ENCODE data around the gene IL17B. TPM values are rescaled to one million over a fixed set of nuclear protein-coding genes. Genes with fewer than 3 reads are reported as not detected.

The IL17B gene
- total and polyA plus RNA-seq, 2 experiments from 2014 or later, result 0.43 TPM; not detected in 1

DNA sequence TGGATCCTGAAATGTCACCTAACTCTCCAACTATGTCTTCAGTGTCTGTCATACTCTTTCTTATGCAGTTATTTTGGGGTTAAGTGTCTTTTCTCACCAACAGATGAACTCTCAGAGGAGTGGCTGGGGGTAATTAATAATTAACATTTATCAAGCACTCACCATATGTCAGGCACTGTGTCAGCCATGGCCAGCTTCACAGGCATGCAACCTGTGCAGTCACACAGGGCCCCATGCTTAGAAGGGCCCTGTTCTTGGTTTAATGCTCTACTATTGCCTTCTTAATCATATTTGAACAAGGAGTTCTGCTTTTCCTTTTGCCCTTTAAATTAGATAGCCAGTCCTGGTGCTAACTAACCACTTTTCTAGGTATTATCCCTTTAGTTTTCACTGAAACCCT, 37.2 kb downstream of the IL17B start:
- no peaks in the 10 kb centered on the region for H3K27me3 ChIP-seq (replicated peaks; ENCODE audit: insufficient read depth)
- no peak overlapping the region for H3K4me2 ChIP-seq (ENCODE audit: unreplicated experiment)
- H3F3A ChIP-seq (ENCODE audit: insufficient read depth), result peaks cover 11% of the 10 kb centered on the region
- no peak for TF ChIP-seq EZH2phosphoT487 (IDR thresholded peaks at IDR 0.05; ENCODE audit: insufficient read depth, low read depth)
- TF ChIP-seq EZH2 (IDR thresholded peaks at IDR 0.05; ENCODE audit: insufficient read depth, poor library complexity, severe bottlenecking), result no peak
- peaks cover 7% of the 10 kb centered on the region for H3K4me1 ChIP-seq (ENCODE audit: insufficient read depth)
- no peaks in the 10 kb centered on the region for H3K36me3 ChIP-seq (ENCODE audit: low read depth)
- peaks cover 13% of the 10 kb centered on the region for H3K79me2 ChIP-seq (ENCODE audit: insufficient read depth)
- no peaks in the 10 kb centered on the region for H3K9me3 ChIP-seq (ENCODE audit: low read depth)
- no peak overlapping the region for H3K27ac ChIP-seq
- H4K20me1 ChIP-seq (ENCODE audit: insufficient read depth), result no peaks in the 10 kb centered on the region
- in situ Hi-C loops (cut with MboI), result no loop called here
- no peak overlapping the region for H2AFZ ChIP-seq
- no peak for DNase-seq
- H3K9ac ChIP-seq, result no peak overlapping the region
- H3K4me3 ChIP-seq, result no peak overlapping the region
- H3K9me2 ChIP-seq (ENCODE audit: insufficient read depth), result no peaks in the 10 kb centered on the region

DNA sequence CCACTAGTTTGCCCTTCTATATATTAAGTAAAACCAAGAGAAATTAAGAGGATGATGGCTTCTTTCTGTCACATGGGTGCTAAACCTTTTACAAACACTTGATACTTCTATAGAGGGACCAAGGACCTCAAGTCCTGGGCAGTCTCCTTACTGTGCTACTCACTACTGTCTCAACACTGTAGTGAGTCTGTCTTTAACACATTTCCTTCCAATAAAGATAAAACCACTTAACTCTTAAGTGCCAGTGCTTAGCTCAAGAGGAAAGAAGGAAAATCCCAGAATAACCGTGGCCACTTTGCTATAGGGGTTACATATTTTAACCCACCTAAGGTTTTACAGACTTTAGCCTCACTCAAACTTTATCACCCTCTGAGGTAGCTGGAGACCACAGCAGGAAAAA, 38.2 kb downstream of the IL17B start:
- no peaks in the 10 kb centered on the region for H3K36me3 ChIP-seq (ENCODE audit: low read depth)
- no peak overlapping the region for H3K4me3 ChIP-seq
- in situ Hi-C loops (cut with MboI), result no loop called here
- peaks cover 5% of the 10 kb centered on the region for H3K79me2 ChIP-seq (ENCODE audit: insufficient read depth)
- 78 to 94% methylated on average over 1 of the region's 1 CpG for WGBS, 2 experiments (ENCODE audit: low coverage in 1 of 2, low lambda C conversion rate in 2 of 2, missing lambda C conversion rate in 2 of 2)
- H3K9me2 ChIP-seq (ENCODE audit: insufficient read depth), result no peaks in the 10 kb centered on the region
- H3K27me3 ChIP-seq (replicated peaks; ENCODE audit: insufficient read depth), result no peaks in the 10 kb centered on the region
- H3K4me1 ChIP-seq (ENCODE audit: insufficient read depth), result peaks cover 6% of the 10 kb centered on the region
- no peak for DNase-seq
- H3K27ac ChIP-seq, result no peak overlapping the region
- H3F3A ChIP-seq (ENCODE audit: insufficient read depth), result peaks cover 7% of the 10 kb centered on the region
- no peak overlapping the region for H3K4me2 ChIP-seq (ENCODE audit: unreplicated experiment)
- no peaks in the 10 kb centered on the region for H3K9me3 ChIP-seq (ENCODE audit: low read depth)
- H3K9ac ChIP-seq, result no peak overlapping the region
- no peaks in the 10 kb centered on the region for H4K20me1 ChIP-seq (ENCODE audit: insufficient read depth)
- no peak overlapping the region for H2AFZ ChIP-seq
- no peak for TF ChIP-seq EZH2 (IDR thresholded peaks at IDR 0.05; ENCODE audit: insufficient read depth, poor library complexity, severe bottlenecking)
- TF ChIP-seq EZH2phosphoT487 (IDR thresholded peaks at IDR 0.05; ENCODE audit: insufficient read depth, low read depth), result no peak

DNA sequence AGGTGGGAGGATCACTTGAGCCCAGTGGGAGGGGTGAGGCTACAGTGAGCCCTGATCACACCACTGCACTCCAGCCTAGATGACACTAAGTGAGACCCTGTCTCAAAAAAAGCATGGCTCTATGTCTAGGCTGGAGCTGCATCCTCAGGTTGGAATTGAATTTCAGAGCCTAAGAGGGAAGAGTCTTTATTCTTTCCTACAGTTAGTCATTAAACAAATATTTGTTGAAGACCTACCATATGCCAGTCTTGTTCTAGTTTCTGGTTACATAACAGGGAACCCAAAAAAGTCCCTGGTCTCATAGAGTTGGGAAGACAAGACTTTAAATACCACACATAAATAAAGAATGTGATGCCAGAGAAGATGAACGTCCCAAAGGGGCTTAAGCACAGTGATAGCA, 40.7 kb downstream of the IL17B start:
- Histone ChIP-seq H3K9me2 (ENCODE audit: insufficient read depth) (no peaks in the 10 kb centered on the region), H3F3A (ENCODE audit: insufficient read depth) (peaks cover 15% of the 10 kb centered on the region; the same call in 1 of the 2 replicates), H3K4me3 (no peak overlapping the region), H3K27me3 (replicated peaks; ENCODE audit: insufficient read depth) (no peaks in the 10 kb centered on the region), H3K9me3 (ENCODE audit: low read depth) (no peaks in the 10 kb centered on the region), H3K9ac (no peak overlapping the region), H2AFZ (no peak overlapping the region), H3K4me2 (ENCODE audit: unreplicated experiment) (no peak overlapping the region), H3K79me2 (ENCODE audit: insufficient read depth) (no peaks in the 10 kb centered on the region), H3K36me3 (ENCODE audit: low read depth) (no peaks in the 10 kb centered on the region), H3K27ac (no peak overlapping the region), H3K4me1 (ENCODE audit: insufficient read depth) (peaks cover 14% of the 10 kb centered on the region), H4K20me1 (ENCODE audit: insufficient read depth) (no peaks in the 10 kb centered on the region)
- in situ Hi-C loops (cut with MboI), result no loop called here
- 38 to 65% methylated on average over 1 of the region's 1 CpG for WGBS, 2 experiments (ENCODE audit: low coverage in 1 of 2, low lambda C conversion rate in 2 of 2, missing lambda C conversion rate in 2 of 2)
- TF ChIP-seq EZH2 (IDR thresholded peaks at IDR 0.05; ENCODE audit: insufficient read depth, poor library complexity, severe bottlenecking) (no peak), EZH2phosphoT487 (IDR thresholded peaks at IDR 0.05; ENCODE audit: insufficient read depth, low read depth) (no peak)
- DNase-seq, result no peak

DNA sequence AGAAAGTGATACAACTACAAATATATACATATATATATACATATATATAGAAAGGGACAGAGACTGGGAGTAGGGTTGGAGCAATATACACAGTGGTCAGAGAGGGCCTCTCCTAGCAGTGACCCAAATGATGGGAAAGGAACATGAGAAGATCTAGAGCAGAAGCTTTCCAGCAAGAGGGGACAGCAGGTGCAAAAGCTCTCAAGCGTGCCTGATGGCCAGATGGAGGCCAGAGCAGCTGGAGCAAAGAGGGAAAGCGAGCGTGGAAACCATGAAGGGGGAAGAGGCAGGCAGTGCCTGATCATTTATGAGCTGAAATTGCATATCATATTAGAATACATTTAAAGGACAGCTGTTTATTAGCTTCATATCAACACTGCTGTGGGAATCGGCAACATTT, 41.4 kb downstream of the IL17B start:
- Histone ChIP-seq H3K9me2 (ENCODE audit: insufficient read depth) (no peaks in the 10 kb centered on the region), H3K9me3 (ENCODE audit: low read depth) (no peaks in the 10 kb centered on the region), H3K4me1 (ENCODE audit: insufficient read depth) (peaks cover 14% of the 10 kb centered on the region), H3K4me2 (ENCODE audit: unreplicated experiment) (no peak overlapping the region), H3K27ac (no peak overlapping the region), H3F3A (ENCODE audit: insufficient read depth) (peaks cover 15% of the 10 kb centered on the region; the same call in 1 of the 2 replicates), H3K27me3 (replicated peaks; ENCODE audit: insufficient read depth) (no peaks in the 10 kb centered on the region), H3K9ac (no peak overlapping the region), H3K4me3 (no peak overlapping the region), H3K79me2 (ENCODE audit: insufficient read depth) (no peaks in the 10 kb centered on the region), H4K20me1 (ENCODE audit: insufficient read depth) (no peaks in the 10 kb centered on the region), H2AFZ (no peak overlapping the region), H3K36me3 (ENCODE audit: low read depth) (no peaks in the 10 kb centered on the region)
- WGBS, 2 experiments (ENCODE audit: low coverage in 1 of 2, low lambda C conversion rate in 2 of 2, missing lambda C conversion rate in 2 of 2), result 65 to 68% methylated on average over 4 of the region's 4 CpGs
- no peak for TF ChIP-seq EZH2 (IDR thresholded peaks at IDR 0.05; ENCODE audit: insufficient read depth, poor library complexity, severe bottlenecking)
- TF ChIP-seq EZH2phosphoT487 (IDR thresholded peaks at IDR 0.05; ENCODE audit: insufficient read depth, low read depth), result no peak
- in situ Hi-C loops (cut with MboI), result no loop called here
- DNase-seq, result no peak
